HG03064 (cell line): ENCODE data around the gene TBC1D8.
"Not testable (repeated sequence)": the region's sequence is repeated elsewhere in the genome, so short reads cannot be mapped to it uniquely, and the experiment has no call there.

Experiments
- ATAC-seq: cut with Tn5 transposase; IDR thresholded peaks from one replicate; pipeline ENCODE4 v1.9.1; 2021; ENCODE audit warnings: low read depth; ENCODE audit not compliant: unreplicated experiment

TBC1D8 gene

GRCh38 chr2:101151146-101151858 lies at the start of gene TBC1D8:
TSS of gene TBC1D8 (minus strand) at chr2:101151382. CDS start at chr2:101151253, 129 bp downstream.
- peak; percentile 60 for ATAC-seq

- ATAC-seq, result no peak
Observed at GRCh38 chr2:101200676-101201075, 49.5 kb upstream of the TBC1D8 start.

GRCh38 chr2:101199251-101199791 lies 48.1 kb upstream of the TBC1D8 start:
- ATAC-seq, result no peak

GRCh38 chr2:101197814-101198213 lies 46.6 kb upstream of the TBC1D8 start:
- no peak for ATAC-seq

- no peak for ATAC-seq
Observed at GRCh38 chr2:101197215-101197745, 46.1 kb upstream of the TBC1D8 start.

GRCh38 chr2:101195871-101196661 lies 44.9 kb upstream of the TBC1D8 start:
- ATAC-seq, result no peak

GRCh38 chr2:101193033-101193626 lies 41.9 kb upstream of the TBC1D8 start:
- ATAC-seq, result no peak

- ATAC-seq, result no peak
Observed at GRCh38 chr2:101190747-101191516, 39.8 kb upstream of the TBC1D8 start.

GRCh38 chr2:101188683-101189405 lies 37.7 kb upstream of the TBC1D8 start:
- no peak for ATAC-seq

GRCh38 chr2:101187131-101187530 lies 35.9 kb upstream of the TBC1D8 start:
- no peak for ATAC-seq

GRCh38 chr2:101185656-101186055 lies 34.5 kb upstream of the TBC1D8 start:
- no peak for ATAC-seq

- no peak for ATAC-seq
Observed at GRCh38 chr2:101185085-101185484, 33.9 kb upstream of the TBC1D8 start.

- no peak for ATAC-seq
Observed at GRCh38 chr2:101179982-101180381, 28.8 kb upstream of the TBC1D8 start.

GRCh38 chr2:101176803-101177202 lies 25.6 kb upstream of the TBC1D8 start:
- no peak for ATAC-seq

- no peak for ATAC-seq
Observed at GRCh38 chr2:101175991-101176390, 24.8 kb upstream of the TBC1D8 start.

GRCh38 chr2:101173707-101174295 lies 22.6 kb upstream of the TBC1D8 start:
- ATAC-seq, result no peak

GRCh38 chr2:101169822-101170221 lies 18.6 kb upstream of the TBC1D8 start:
- ATAC-seq, result not testable (repeated sequence)

GRCh38 chr2:101168706-101169105 lies 17.5 kb upstream of the TBC1D8 start:
- no peak for ATAC-seq

- ATAC-seq, result not testable (repeated sequence)
Observed at GRCh38 chr2:101167532-101167931, 16.4 kb upstream of the TBC1D8 start.
